ENCODE data around the gene CCDC28A. TPM values are rescaled to one million over a fixed set of nuclear protein-coding genes. Genes with fewer than 3 reads are reported as not detected.

The CCDC28A gene
- total RNA-seq, result 19.3 TPM
- long read RNA-seq, transcript CCDC28A-202 (6 exons, 1,505 nt), result major isoform, 26 of 29 reads
- long read RNA-seq, partial matches to known transcripts, result 1 of 29 reads
- long read RNA-seq, other reads (novel, unspliced or antisense), result 2 of 29 reads

GRCh38 chr6:138773177-138774091 is at the start of gene CCDC28A:
Gene CCDC28A, plus strand, starts transcription at chr6:138773769. Its CDS starts 2,352 bp downstream, at chr6:138776121.
- peak within 1 kb of the TSS; percentile 97 for H3K27ac ChIP-seq
- ATAC-seq (peak; percentile 98), DNase-seq (peak; percentile 96)
- H3K9me3 ChIP-seq, result no peaks in the 10 kb centered on the region
- peaks cover 20% of the 10 kb centered on the region for H3K4me1 ChIP-seq
- H3K36me3 ChIP-seq, result peaks cover 24% of the 10 kb centered on the region
- H3K27me3 ChIP-seq, result no peaks in the 10 kb centered on the region
- TF ChIP-seq, protein P1, sequence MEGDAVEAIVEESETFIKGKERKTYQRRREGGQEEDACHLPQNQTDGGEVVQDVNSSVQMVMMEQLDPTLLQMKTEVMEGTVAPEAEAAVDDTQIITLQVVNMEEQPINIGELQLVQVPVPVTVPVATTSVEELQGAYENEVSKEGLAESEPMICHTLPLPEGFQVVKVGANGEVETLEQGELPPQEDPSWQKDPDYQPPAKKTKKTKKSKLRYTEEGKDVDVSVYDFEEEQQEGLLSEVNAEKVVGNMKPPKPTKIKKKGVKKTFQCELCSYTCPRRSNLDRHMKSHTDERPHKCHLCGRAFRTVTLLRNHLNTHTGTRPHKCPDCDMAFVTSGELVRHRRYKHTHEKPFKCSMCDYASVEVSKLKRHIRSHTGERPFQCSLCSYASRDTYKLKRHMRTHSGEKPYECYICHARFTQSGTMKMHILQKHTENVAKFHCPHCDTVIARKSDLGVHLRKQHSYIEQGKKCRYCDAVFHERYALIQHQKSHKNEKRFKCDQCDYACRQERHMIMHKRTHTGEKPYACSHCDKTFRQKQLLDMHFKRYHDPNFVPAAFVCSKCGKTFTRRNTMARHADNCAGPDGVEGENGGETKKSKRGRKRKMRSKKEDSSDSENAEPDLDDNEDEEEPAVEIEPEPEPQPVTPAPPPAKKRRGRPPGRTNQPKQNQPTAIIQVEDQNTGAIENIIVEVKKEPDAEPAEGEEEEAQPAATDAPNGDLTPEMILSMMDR (IDR thresholded peaks at IDR 0.05), result no peak
- peak within 1 kb of the TSS; percentile 93 for H3K4me3 ChIP-seq
- intact Hi-C loops (cut with DNase I), result no loop called here

- H3K9me3 ChIP-seq, result no peaks in the 10 kb centered on the region
- H3K27ac ChIP-seq, result no peak overlapping the region
- no peak overlapping the region for H3K4me3 ChIP-seq
- TF ChIP-seq, protein P1 (IDR thresholded peaks at IDR 0.05), result no peak
- no peaks in the 10 kb centered on the region for H3K36me3 ChIP-seq
- DNase-seq, result no peak
- intact Hi-C loops (cut with DNase I), result no loop called here
- H3K27me3 ChIP-seq, result no peaks in the 10 kb centered on the region
- peak; percentile 69 for ATAC-seq
- H3K4me1 ChIP-seq, result peaks cover 23% of the 10 kb centered on the region
Measured at GRCh38 chr6:138724015-138724414, 49.6 kb upstream of the CCDC28A start.

- intact Hi-C loops (cut with DNase I), result no loop called here
- no peak for DNase-seq
Measured at GRCh38 chr6:138726066-138726756, 47.4 kb upstream of the CCDC28A start.

GRCh38 chr6:138726757-138727097 is 46.8 kb upstream of the CCDC28A start:
- TF ChIP-seq, protein P1 (IDR thresholded peaks at IDR 0.05), result no peak
- ATAC-seq, result no peak
- intact Hi-C loops (cut with DNase I), result no loop called here

More at GRCh38 chr6:138726066-138726756, 47.4 kb upstream of the CCDC28A start:
- Histone ChIP-seq H3K9me3 (no peaks in the 10 kb centered on the region), H3K27ac (no peak overlapping the region), H3K4me1 (peaks cover 17% of the 10 kb centered on the region), H3K27me3 (no peaks in the 10 kb centered on the region), H3K36me3 (no peaks in the 10 kb centered on the region), H3K4me3 (no peak overlapping the region)
- no peak for ATAC-seq
- TF ChIP-seq, protein P1 (IDR thresholded peaks at IDR 0.05), result no peak

DNA sequence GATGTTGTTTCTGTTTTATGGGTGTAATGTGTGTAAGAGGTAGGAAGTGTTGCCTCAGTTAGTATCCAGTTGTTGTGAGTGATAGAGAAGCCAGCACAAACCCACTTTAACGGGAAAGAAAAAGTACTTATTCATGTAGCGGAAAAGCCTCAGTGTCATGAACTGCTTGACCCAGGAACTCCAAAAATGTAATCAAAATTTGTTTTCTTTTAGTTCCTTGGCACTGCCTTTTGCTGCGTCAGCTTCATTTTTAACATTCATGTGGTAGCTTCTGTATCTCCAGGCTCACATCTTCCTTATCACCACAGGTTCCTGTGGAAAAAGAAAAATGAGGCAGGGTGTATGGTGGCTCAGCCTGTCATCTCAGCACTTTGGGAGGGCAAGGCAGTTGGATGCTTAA is 46.4 kb upstream of the CCDC28A start:
- DNase-seq (no peak), ATAC-seq (no peak)
- H3K36me3 ChIP-seq, result no peaks in the 10 kb centered on the region
- TF ChIP-seq, protein P1 (IDR thresholded peaks at IDR 0.05), result no peak
- no peak overlapping the region for H3K27ac ChIP-seq
- H3K4me3 ChIP-seq, result no peak overlapping the region
- peaks cover 17% of the 10 kb centered on the region for H3K4me1 ChIP-seq
- H3K27me3 ChIP-seq, result no peaks in the 10 kb centered on the region
- intact Hi-C loops (cut with DNase I), result no loop called here
- H3K9me3 ChIP-seq, result no peaks in the 10 kb centered on the region

More at GRCh38 chr6:138726757-138727097, 46.8 kb upstream of the CCDC28A start:
- H3K27me3 ChIP-seq, result no peaks in the 10 kb centered on the region
- H3K36me3 ChIP-seq, result no peaks in the 10 kb centered on the region
- H3K27ac ChIP-seq, result no peak overlapping the region
- DNase-seq, result no peak
- peaks cover 17% of the 10 kb centered on the region for H3K4me1 ChIP-seq
- no peak overlapping the region for H3K4me3 ChIP-seq
- H3K9me3 ChIP-seq, result no peaks in the 10 kb centered on the region

Data from upper lobe of right lung (tissue), 1 donor.